NCI-H2107 (cell line): ENCODE measurements around the gene RPL7A.
"Not testable (repeated sequence)": the region's sequence is repeated elsewhere in the genome, so short reads cannot be mapped to it uniquely, and the experiment has no call there.

Experiments
- DNase-seq: peaks from one replicate; lab custom pipeline; 2025; lab: John Stamatoyannopoulos, UW

Gene RPL7A

DNA sequence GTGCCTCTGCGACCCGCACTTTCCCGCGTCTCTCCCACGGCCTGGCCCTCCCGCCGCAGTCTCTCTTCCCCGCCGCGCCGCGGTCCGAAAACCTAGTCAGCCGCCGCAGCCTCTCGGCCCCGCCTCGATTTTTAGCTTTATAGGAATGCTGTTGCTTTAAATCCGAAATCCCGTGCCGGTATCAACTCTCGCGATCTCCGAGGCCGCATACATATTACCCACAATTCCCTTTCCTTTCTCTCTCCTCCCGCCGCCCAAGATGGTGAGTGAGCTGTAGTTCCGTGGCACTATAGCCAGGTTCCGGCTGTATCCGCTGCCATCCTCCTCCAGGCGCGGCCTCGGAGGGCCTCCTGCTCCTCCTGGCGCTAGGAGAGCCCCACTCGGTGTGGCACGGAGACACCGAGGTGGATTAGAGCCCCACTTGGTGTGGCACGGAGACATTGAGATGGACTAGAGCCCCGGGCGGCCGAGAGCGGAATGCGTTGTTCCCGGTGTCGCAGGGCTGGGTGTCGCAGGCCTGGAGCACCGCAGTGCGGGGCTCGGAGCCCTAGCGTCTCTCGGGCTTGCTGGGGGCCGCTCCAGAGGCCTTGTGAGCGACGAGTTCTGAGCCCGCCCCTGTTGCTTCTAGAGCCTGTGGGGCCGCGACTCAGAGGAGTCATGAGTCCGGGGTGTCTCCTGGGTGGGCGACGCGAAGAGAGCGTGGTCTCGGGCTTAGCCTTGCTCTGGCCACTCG, at the start of gene RPL7A, which contains the start of gene MED22:
TSS of gene RPL7A (plus strand) at position 234 of the 733 bp plus-strand sequence. CDS start at position 260, 26 bp downstream.
TSS of gene MED22 (minus strand) at position 147 of the 733 bp plus-strand sequence. CDS start 1,469 bp downstream, outside the sequence.
- DNase-seq = peak; percentile 80

DNA sequence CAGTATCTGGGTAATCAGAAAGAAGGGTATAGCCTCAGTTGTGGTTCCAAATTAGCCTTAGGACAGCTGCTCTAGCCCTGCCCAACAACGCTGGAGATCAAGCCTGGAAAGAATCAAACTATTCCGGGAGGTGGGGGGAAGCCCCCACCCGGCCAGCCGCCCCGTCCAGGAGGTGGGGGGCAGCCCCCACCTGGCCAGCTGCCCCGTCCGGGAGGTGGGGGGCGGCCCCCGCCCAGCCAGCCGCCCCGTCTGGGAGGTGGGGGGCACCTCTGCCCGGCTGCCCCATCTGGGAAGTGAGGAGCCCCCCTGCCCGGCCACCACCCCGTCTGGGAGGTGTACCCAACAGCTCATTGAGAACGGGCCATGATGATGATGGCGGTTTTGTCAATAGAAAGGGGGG, 48.0 kb upstream of the RPL7A start:
- DNase-seq = not testable (repeated sequence)

DNA sequence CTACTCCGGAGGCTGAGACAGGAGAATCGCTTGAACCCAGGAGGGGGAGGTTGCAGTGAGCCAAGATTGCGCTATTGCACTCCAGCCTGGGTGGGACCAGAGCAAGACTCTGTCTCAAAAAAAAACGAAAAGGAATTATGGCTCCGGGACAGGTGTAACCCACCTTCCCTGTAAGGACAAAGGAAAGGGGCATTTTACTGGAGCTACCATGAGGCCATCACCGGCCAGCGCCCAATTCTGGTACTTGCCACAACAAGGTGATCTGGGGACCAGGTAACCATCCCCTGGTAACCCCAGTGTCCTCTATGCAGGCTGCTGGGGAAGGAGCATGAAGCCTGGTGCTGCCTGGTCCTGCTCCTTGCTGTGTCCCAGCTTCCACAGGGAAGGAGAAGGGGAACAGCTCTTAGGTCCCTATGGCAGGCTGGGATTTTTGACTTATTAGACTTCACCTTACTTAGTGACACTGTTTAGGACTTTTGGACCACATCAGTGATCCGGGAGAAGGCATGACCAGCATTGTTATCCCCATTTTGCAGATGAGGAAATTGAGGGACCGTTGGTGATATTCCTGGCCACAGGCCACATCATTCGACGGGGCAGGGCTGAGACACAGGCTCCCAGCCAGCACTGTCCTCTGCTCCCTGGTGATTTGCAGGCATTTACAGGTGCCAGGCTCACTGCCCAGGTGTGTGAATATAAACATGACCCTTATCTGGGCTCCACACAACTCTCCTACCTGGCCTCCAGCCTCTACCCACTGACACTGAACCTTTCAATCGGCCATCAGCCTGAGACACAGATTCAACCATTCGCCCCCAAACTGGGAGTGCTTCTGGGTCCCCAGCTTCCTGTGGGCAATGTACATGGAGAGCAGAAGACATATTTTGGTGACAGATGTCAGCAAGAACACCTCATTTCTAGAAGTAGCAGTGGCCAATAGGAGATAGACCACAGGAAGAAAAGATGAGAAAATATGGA, 46.5 kb upstream of the RPL7A start:
- no peak for DNase-seq

DNA sequence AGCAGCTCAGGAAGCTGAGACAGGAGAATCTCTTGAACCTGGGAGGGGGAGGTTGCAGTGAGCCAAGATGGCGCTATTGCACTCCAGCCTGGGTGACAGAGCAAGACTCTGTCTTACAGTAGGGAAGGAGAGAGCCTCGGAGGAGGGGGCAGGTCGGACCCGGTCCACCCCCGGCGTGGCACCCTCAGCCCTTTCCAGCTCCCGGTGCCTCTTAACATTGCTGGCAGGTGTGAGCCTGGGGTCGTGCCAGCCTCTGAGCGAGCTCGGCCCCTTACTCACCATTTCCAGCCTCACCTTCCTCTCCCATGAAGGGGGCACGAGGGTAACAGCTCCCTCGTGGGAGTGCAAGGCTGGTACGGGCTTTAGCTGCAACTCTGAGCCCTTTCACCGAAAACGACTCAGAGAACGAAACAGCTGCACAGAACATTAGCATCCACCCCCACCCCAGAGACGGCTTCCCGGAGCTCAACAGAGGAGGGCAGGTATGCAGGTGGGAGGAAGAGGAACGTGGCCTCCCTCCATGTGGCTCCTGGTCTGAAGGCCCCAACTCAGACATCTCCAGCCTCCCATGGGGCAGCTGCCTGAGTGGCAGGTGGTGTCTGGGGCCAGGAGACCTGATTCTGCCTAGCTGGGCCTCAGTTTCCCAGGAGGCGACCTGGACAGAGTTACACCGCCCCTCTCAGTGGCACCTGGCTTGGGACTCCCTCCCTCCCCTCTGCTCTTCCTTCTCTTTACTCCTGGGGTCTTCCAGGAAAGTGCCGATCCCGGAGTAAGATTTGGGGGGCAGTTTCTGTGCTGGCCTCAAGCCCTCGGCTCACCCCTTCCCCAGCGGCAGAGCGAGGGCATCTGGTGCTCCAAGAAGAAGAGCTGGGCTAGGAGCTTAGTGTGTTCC, 44.5 kb upstream of the RPL7A start:
- no peak for DNase-seq

DNA sequence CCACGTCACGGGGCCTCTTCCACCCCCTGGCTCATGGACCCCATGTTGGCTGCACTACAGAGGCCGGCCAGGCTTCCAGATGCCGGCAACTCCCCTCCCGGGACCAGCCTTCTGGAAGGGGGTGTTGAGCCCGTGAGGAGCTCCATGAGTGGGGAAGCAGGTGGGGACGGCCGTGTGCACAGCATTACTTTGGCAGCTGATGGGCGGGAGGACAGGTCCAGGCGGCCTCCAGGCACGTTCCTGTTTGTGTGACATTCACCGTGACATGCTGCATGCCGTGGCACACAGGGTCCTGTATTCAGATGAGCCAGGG, 43.9 kb upstream of the RPL7A start:
- no peak for DNase-seq

DNA sequence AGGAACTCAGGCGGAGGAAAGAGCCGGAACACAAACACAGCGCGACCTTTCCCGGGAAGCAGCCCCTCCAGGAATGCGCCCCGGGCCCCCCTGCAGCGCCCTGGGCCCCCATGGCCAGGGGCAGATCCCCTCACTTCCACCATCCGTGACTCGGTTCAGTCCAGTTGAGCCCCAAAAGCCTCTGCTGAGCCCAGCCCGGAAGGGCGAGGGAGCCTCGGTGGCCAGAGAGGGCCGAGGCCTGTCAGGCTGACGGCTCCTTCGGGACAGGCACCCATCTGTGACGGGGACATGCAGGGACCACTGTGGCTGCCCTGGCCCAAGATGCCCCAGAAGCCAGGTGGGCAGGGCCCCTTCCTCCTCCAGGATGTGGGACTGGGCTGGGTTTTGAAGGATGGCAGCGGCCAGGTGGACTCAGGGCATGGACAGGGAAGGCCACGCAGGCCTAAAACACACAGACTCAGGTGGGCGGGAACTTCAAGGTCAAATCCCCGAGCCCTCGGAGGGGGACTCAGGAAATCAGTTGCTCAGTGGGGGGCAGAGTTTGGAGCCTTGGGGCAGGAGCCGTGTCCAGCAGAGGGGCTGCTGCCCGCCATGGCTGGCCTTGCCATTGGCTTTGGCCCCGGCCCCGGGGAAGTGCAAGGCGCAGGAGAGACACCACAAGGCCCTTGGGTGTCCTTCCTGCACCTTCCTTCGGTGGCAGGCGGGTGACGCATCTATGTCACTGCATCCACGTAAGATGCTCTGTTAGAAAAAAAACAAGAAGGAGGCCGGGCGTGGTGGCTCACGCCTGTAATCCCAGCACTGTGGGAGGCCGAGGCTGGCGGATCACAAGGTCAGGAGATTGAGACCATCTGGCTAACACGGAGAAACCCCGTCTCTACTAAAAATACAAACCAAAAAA, 43.3 kb upstream of the RPL7A start:
- DNase-seq = no peak

DNA sequence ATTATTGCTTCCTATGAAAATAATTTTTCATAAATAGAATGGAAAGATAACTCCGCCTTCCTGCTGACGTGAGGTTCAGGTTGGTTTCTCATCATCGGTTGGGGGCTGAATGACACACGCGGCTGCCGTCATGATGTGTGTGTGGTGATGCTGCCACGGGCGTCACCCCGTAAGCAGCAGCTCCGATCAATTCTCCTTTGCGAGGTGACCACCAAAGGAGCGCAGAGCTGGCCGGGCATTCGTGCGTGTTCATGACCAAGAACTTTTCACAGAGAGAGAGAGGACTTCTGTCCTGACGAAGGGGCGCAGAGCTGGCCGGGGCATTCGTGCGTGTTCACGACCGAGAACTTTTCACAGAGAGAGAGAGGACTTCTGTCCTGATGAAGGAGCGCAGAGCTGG, 42.3 kb upstream of the RPL7A start:
- no peak for DNase-seq

DNA sequence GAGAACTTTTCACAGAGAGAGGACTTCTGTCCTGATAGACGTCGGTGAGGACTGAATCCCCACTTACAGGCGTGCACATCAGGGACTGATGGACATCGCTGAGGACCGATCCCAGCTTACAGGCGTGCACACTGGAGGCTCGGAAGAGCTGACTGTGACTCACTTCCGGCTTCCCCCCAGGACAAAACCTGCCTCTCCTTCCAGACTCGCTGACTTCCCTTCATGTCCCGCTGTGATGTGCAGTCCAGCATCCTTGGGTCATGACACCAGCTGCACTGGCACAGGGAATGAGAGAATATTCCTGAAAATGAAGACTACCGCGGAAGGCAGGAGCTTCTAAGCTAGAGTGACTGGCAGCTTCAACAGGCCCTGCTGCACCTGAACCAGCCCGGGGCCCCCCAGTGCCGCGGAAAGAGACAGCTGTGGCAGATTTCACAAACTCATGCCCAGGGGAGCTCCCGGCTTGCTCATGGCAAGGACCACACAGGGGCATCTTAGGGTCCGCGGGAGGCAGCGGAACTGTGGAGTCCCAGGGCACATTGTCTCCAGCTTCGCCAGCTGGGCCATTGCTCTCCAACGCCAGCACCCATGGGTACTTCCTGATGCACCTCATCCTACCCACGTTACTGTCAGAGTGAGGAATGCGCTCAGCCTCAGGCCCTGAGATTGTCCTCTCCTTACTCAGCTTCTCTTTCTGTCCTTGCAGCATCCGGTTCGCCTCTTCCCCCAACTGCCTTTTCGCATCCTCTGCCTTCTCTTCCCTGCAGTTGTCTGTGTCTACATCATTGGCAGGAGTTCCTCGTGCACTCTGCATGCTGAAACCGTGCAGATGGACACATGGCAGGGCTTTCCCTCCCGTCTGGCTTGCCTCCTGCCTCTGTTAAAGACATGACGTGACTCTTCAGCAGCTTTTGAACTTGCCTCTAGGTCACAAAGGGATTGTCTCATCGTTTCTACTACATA, 41.5 kb upstream of the RPL7A start:
- DNase-seq = no peak

DNA sequence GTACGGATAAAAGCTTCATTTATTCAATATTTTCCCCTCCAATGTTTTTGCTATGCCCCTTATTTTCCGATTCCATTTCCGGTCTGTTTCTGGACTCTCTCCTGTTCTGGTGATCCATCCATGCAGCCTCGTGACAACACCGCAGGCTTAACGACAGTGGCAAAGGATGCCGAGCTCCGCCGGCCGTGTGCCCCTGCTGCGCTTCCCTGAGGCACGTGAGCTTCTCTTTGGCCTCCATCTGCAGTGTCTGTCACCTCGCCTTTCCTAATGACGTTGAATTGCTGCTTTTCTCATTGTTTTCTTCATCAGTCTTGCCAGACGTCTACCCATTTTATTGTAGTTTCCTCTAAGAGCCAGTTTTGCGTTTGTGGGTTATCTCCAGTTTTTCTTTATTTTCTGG, 40.7 kb upstream of the RPL7A start:
- no peak for DNase-seq

DNA sequence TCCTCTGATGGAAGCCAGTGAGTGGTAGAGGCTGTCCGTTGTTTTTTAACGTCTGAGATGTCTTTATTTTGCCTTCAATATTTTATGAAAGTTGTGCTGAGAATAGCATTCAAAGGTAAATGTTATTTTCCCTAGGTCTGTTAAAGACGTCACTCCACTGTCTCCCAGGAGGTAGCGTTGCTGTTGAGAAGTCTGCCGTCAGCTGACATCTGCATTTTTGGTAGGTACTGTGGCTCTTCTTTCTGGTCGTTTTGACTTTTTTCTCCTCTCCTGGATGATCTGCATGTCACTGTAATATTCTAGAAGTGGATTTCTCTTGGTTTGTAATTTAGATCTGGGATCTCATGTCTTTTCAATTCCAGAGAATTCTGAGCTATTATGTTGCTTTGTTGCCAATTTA, 38.4 kb upstream of the RPL7A start:
- no peak for DNase-seq

DNA sequence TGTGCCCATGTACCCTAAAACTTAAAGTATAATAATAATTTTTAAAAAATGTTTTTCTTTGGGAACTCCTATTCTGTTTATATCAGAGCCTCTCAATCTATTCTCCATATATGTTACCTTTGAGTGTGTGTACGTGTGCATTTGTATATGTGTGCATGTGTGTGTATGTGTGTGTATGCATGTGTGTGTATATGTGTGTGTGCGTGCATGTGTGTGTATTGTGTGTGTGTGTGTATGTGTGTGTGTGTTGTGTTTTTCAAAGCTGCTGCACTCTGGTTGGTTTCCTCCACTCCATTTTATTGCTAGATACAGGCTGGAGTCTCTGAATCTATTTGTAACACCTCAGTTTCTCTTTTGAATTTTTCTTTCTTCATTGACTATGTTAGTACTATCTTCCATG, 32.0 kb upstream of the RPL7A start:
- no peak for DNase-seq

DNA sequence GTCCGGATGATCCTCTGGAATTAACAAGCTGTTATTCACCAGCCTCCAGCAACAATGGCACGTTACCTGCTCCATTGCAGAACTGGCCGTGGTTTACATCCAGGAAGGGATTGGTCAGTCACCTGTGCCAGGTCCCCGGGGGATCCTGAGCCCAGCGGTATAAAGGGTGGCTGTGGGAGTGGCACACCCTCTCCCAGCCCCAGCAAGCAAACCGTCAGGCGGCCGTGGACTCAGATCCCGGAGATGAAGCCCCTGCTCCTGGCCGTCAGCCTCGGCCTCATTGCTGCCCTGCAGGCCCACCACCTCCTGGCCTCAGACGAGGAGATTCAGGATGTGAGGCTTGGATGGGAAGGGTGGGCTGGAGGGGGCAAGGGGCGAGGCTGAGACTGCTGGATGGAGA, 30.5 kb upstream of the RPL7A start:
- not testable (repeated sequence) for DNase-seq

DNA sequence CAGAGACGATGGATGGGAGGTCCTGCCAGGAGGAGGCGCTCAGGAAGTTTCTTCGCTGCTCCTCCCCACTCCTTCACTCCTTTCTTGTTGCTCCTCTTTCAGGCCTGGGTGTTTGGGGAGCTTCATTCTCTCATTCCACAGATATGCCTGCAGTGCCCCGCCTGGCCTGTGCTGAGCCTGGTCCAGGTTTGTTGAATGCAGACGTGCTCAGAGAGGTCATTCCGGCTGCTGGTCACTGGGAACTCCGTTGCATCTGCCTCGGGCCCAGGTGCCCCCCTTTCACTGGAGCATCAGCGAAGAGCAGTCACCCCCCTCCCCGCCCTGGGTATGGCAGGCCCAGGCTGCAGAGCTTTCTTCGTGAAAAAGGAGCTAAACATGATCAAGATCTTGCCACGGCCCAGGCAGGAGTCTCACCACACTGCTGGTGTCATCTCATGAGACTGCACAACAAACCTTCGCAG, 27.6 kb upstream of the RPL7A start:
- DNase-seq = no peak

DNA sequence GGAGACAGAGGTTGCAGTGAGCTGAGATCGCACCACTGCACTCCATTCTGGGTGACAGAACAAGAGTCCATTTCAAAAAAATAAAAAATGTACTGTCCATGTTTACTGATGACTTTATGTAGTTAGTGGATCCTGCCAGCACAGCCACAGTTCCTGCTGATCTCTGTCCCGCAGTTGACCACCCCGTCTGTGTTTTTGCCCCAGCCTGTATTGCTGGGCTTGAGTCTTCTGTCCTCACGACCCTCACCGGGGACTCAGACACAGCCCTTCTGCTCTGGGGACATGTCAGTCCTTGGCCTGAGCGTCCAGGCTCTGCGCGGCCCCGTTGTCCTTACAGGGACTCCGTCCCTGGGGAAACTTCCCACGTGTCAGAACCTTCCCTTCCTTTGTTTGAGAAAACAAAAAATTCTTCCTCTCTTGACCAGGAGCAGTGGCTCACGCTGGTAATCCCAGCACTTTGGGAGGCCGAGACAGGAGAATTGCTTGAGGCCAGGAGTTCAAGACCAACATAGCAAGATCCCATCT, 26.5 kb upstream of the RPL7A start:
- DNase-seq = no peak

DNA sequence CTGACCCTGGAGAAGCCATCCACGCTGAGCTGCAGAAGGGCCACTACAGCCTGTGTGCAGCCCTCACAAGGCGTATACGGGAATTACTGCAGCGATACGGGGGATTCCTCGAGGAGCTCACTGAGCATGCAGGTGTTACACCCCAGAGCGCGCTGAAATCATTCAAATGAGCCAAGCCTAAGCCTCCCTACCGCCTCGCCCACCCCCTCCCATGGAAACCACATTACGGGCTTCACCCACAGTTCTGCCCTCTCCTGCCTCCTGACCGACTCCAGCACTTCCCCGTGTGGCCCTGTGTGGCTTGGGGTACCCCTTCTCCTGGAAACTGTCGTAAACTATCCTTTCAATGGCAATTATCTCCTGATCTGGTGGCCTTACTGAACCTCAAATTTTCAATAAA, 25.3 kb upstream of the RPL7A start:
- no peak for DNase-seq

DNA sequence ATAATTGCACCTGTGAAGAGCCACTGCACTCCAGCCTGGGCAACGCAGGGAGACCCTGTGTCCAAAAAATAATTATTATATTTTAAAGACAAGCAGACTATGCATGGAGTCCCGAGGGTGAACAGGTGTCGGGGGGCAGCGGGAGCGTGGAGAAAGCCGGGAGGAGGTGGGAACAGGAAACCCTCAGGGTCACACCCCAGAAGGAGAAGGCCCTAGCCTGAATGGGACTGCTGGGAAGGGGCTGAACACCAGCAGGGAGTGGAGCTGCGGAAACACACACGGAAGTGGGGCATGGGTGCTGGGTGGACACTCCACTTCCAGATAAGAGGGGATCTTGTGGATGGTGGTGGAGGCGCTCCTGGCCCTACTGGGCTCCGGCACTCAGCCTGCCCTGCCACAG, 24.8 kb upstream of the RPL7A start:
- no peak for DNase-seq

DNA sequence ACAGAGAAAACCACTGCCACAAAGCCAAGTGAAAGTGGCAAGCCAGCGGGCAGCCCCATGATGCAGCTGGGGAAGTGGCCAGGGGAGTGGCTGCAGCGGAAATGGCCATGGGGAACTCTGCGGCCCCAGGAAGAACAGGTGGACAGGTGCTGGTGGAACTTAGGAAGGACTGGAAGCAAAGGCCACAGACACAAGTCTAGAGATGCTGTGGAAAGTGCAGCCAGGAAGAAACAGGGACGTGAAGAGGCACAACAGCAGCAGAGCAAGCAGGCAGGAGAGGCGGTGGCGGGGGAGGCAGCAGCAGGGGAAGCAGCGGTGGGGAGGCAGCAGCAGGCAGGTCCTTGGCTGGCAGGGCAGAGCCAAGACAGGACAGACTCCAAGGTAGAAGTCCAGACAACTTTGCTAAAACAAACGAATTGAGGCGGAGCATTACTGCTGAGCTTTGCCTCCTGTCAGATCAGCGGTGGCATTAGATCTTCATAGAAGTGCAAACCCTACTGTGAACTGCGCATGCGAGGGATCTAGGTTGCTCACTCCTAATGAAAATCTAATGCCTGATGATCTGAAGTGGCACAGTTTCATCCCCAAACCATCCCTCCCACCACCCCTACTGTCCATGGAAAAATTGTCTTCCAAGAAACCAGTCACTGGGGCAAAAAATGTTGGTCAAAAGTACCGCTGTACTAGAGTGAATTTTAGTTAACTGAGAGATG, 23.9 kb upstream of the RPL7A start:
- no peak for DNase-seq

DNA sequence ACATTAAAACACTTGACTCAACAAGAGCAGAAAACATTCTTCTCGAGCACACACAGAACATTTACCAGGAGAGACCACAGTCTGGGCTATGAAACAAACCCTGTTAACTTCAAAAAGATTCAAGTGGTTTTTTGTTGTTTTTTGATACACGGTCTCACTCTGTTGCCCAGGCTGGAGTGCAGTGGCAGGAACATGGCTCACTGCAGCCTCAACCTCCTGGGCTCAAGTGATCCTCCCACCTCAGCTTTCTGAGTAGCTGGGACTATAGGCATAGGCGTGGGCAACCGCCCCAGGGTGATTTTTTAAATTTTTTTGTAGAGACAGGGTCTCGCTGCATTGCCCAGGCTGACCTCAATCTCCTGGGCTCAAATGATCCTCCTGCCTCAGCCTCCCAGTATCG, 21.0 kb upstream of the RPL7A start:
- not testable (repeated sequence) for DNase-seq
